Measurements from ENCODE around the gene HOXC12.

- TF ChIP-seq CTCF (IDR thresholded peaks at IDR 0.05; ENCODE audit: low read length) (no peak), EZH2 (IDR thresholded peaks at IDR 0.05; ENCODE audit: borderline replicate concordance, low read length) (no peak)
Measured at GRCh38 chr12:53944209-53944608, 10.5 kb upstream of the HOXC12 start.

Measured in OCI-LY1 (cell line).